Measurements from ENCODE around the gene LIPM. TPM values are rescaled to one million over a fixed set of nuclear protein-coding genes. Genes with fewer than 3 reads are reported as not detected.

The LIPM gene, protein sequence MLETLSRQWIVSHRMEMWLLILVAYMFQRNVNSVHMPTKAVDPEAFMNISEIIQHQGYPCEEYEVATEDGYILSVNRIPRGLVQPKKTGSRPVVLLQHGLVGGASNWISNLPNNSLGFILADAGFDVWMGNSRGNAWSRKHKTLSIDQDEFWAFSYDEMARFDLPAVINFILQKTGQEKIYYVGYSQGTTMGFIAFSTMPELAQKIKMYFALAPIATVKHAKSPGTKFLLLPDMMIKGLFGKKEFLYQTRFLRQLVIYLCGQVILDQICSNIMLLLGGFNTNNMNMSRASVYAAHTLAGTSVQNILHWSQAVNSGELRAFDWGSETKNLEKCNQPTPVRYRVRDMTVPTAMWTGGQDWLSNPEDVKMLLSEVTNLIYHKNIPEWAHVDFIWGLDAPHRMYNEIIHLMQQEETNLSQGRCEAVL
- total RNA-seq: not detected in 2 replicates
- long read RNA-seq: 0 reads

DNA sequence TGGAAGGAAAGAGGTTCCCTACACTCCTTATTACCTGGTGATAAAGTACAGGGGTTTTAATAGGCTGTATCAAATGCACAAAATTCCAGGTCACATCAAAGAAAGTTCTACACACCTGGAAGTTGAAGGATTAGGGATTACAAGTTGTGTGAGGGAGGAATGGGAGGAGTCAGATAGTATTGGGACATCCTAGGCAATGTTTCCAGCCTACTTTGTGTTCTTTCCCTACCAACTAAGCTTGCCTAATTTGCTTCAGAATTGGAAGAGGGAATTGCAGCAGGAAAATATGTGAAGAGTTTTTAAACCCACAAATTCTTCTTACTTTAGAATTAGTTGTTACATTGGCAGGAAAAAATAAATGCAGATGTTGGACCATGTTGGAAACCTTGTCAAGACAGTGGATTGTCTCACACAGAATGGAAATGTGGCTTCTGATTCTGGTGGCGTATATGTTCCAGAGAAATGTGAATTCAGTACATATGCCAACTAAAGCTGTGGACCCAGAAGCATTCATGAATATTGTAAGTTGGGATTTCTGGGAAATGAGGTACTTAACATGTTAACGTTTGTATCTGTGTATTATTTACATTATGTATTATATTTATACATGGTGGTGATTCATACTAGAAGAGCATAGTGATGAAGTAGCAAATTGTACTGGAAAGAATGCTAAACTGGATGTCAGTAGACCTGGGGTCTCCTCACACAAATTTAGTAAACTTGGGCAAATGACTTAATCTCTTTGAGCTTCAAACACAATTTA is at the start of gene LIPM:
Gene LIPM (plus strand): TSS at position 208 of the 763 bp plus-strand sequence. CDS start 167 bp downstream, at position 375.
- Mint-ChIP-seq H3K27me3 (ENCODE audit: low read depth) (no peaks in the 10 kb centered on the region), H3K9me3 (no peaks in the 10 kb centered on the region), H3K36me3 (ENCODE audit: low read depth) (no peaks in the 10 kb centered on the region), H3K27ac (ENCODE audit: unreplicated experiment) (no peak within 1 kb of the TSS), H3K4me3 (no peak within 1 kb of the TSS), H3K4me1 (no peaks in the 10 kb centered on the region)
- TF ChIP-seq, protein P1, sequence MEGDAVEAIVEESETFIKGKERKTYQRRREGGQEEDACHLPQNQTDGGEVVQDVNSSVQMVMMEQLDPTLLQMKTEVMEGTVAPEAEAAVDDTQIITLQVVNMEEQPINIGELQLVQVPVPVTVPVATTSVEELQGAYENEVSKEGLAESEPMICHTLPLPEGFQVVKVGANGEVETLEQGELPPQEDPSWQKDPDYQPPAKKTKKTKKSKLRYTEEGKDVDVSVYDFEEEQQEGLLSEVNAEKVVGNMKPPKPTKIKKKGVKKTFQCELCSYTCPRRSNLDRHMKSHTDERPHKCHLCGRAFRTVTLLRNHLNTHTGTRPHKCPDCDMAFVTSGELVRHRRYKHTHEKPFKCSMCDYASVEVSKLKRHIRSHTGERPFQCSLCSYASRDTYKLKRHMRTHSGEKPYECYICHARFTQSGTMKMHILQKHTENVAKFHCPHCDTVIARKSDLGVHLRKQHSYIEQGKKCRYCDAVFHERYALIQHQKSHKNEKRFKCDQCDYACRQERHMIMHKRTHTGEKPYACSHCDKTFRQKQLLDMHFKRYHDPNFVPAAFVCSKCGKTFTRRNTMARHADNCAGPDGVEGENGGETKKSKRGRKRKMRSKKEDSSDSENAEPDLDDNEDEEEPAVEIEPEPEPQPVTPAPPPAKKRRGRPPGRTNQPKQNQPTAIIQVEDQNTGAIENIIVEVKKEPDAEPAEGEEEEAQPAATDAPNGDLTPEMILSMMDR (conservative IDR thresholded peaks at IDR 0.05): no peak
- no peak for DNase-seq (ENCODE audit: low read depth, low spot score)

DNA sequence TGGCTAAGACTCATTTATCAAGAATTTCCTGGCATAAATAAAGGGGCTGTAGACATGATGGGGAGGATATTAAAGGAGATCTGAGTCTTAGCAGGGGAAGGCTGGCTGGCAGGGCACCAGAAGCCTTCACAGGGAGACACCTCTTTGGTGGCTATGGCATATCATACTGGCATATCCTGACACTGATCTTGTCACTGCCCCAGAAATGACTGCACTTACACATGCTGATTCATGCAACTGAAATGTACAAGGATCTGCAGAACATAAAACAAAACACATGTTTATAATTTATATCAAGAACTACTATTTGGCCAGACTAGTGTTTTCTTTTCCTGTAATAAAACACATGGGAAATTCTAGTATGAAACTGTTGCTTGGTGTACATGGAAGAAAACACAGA is 48.2 kb upstream of the LIPM start:
- H3K9me3 Mint-ChIP-seq: peaks cover 10% of the 10 kb centered on the region

DNA sequence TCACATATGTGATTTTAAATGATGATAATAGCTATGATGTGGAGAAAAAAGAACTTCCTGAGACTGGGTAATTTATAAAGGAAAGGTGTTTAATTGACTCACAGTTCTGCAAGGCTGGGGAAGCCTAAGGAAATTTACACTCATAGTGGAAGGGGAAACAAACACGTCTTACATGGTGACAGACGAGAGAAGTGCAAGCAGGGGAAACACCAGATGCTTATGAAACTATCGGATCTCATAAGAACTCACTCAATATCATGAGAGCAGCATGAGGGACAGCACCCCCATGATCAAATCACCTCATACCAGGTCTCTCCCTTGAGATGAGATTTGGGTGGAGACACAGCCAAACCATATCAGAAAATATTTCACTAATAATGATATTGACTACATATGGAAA is 46.8 kb upstream of the LIPM start:
- TF ChIP-seq, protein P1 (conservative IDR thresholded peaks at IDR 0.05): no peak
- Mint-ChIP-seq H3K4me3 (no peak overlapping the region), H3K27me3 (ENCODE audit: low read depth) (no peaks in the 10 kb centered on the region), H3K27ac (ENCODE audit: unreplicated experiment) (no peak overlapping the region), H3K9me3 (no peaks in the 10 kb centered on the region), H3K4me1 (no peaks in the 10 kb centered on the region), H3K36me3 (ENCODE audit: low read depth) (no peaks in the 10 kb centered on the region)
- no peak for DNase-seq (ENCODE audit: low read depth, low spot score)

More for the DNA sequence above, 48.2 kb upstream of the LIPM start:
- TF ChIP-seq, protein P1 (conservative IDR thresholded peaks at IDR 0.05): no peak
- H3K36me3 Mint-ChIP-seq (ENCODE audit: low read depth): no peaks in the 10 kb centered on the region
- no peak overlapping the region for H3K27ac Mint-ChIP-seq (ENCODE audit: unreplicated experiment)
- H3K4me1 Mint-ChIP-seq: no peaks in the 10 kb centered on the region
- H3K27me3 Mint-ChIP-seq (ENCODE audit: low read depth): no peaks in the 10 kb centered on the region
- no peak for DNase-seq (ENCODE audit: low read depth, low spot score)
- no peak overlapping the region for H3K4me3 Mint-ChIP-seq

DNA sequence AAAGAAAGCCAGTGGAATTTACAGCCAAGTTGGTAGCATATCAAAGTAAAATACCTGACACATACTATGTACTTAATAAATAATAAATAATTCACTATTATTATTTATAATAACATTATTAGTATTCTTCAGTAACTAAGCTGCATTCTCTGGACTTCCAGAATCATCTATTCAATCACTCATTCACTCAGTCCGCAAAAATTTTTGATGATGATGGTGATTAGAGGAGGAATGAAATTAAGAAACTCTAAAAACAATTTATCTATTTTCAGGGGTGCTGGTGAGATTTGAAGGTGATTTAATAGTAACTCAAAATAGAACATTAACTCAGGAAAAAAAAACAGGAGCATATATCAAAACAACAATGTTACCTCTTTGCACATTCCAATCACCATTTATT is 45.9 kb upstream of the LIPM start:
- Mint-ChIP-seq H3K27me3 (ENCODE audit: low read depth) (no peaks in the 10 kb centered on the region), H3K4me1 (no peaks in the 10 kb centered on the region), H3K27ac (ENCODE audit: unreplicated experiment) (no peak overlapping the region), H3K36me3 (ENCODE audit: low read depth) (no peaks in the 10 kb centered on the region), H3K4me3 (no peak overlapping the region), H3K9me3 (no peaks in the 10 kb centered on the region)
- TF ChIP-seq, protein P1 (conservative IDR thresholded peaks at IDR 0.05): no peak
- no peak for DNase-seq (ENCODE audit: low read depth, low spot score)

DNA sequence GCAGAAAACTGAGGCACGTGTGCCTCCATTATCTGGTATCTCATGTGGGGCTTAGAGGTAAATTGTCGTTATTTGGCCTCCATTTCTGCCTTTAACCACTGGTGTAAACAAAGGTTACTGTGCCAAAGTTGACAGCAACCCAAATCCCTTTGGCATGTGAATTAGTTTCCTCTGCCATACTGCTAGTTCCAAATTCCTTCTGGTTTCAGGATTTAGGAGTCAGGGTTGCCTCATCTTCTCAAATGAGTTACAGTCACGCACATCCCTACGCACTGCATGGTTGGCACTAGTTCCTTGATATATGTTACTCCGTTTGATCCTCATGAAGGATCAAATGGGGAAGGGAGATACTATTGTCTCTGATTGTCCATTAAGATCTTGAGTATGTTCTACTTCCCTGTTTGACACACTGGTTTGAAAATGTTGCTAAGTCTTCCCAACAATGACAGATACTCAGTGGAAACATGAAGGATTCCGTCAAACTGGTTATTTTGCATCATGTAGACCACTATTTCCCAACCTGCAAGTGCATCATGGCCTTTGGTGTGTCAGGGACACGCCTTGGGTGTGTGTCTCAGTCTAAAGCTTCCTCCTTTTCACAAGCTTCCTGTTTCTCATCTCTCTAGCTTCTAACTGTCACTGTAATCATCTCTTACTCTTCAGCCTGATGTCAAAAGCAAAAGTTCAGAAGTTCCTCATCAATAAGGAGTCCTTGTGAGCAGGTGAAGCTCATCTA is 43.0 kb upstream of the LIPM start, which contains the start of gene LIPN:
Gene LIPN (plus strand): TSS at position 655 of the 736 bp plus-strand sequence. CDS start 1,386 bp downstream, outside the sequence.
- TF ChIP-seq, protein P1 (conservative IDR thresholded peaks at IDR 0.05): no peak
- no peaks in the 10 kb centered on the region for H3K4me1 Mint-ChIP-seq
- H3K27ac Mint-ChIP-seq (ENCODE audit: unreplicated experiment): no peak within 1 kb of the TSS
- no peaks in the 10 kb centered on the region for H3K27me3 Mint-ChIP-seq (ENCODE audit: low read depth)
- no peak within 1 kb of the TSS for H3K4me3 Mint-ChIP-seq
- no peak for DNase-seq (ENCODE audit: low read depth, low spot score)
- H3K9me3 Mint-ChIP-seq: no peaks in the 10 kb centered on the region
- no peaks in the 10 kb centered on the region for H3K36me3 Mint-ChIP-seq (ENCODE audit: low read depth)
